ENCODE results near the gene CHRNG.

CHRNG gene

DNA sequence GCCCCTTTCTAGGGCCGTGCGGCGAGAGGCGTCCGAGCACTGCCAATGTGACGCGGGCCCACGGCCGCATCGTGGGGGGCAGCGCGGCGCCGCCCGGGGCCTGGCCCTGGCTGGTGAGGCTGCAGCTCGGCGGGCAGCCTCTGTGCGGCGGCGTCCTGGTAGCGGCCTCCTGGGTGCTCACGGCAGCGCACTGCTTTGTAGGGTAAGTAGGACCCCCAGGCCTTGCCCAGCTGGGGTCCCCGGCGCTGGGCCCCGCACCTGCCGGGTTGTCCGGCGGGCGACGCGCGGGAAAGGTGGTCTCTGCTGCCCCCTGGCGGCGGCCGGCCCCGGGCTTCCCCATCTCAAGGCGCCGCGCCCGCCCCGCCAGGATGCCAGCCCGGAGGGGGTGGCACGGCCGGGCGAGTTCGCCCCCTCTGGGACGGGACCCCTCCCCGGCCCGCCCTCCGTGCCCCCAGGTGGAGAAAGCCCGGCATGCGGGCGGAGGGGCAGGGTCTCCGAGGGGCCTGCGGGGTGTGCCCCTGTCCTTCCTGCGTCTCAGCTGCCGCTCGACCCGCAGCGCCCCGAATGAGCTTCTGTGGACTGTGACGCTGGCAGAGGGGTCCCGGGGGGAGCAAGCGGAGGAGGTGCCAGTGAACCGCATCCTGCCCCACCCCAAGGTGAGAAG is 17.4 kb upstream of the CHRNG start (continued):
- TF ChIP-seq ZNF239 (tag by site-specific recombination; IDR thresholded peaks at IDR 0.05): no peak

DNA sequence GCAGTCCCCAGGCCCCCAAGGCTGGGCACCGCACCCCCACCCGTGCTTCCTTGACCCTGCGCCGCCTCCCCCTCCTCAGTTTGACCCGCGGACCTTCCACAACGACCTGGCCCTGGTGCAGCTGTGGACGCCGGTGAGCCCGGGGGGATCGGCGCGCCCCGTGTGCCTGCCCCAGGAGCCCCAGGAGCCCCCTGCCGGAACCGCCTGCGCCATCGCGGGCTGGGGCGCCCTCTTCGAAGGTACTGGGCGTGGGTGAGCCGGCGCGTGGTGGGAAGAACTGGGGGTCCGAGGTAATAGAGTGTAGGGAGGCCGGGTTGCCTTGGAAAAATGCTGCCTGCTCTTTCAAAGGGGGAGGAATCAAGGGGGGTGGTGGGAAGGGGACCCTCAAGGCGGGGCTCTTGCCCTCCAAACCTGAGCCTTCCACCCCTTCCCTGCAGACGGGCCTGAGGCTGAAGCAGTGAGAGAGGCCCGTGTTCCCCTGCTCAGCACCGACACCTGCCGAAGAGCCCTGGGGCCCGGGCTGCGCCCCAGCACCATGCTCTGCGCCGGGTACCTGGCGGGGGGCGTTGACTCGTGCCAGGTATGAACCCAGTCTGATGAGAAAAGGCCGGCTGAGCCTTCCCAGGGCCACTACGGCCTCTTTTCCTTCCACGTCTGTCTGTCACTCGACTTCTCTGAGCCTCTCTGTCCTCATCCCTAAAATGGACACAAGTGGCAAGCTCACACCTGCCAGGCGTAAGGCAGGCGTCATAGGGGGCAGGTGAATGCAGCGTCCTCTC is 16.7 kb upstream of the CHRNG start:
- ChIA-PET POLR2A (interaction anchor here (0.6 kb wide), 1 partner anchor 788 kb away, joined by 5 read pairs; no protein-coding TSS in a partner anchor), CTCF (interaction anchor here (0.6 to 4.9 kb wide), 17 partner anchors 10 to 1464 kb away, joined by 3 to 77 read pairs (median 3); no protein-coding TSS in a partner anchor)
- no peak overlapping the region for H3K27ac ChIP-seq (ENCODE audit: extremely low read depth, low read depth, low read length)

DNA sequence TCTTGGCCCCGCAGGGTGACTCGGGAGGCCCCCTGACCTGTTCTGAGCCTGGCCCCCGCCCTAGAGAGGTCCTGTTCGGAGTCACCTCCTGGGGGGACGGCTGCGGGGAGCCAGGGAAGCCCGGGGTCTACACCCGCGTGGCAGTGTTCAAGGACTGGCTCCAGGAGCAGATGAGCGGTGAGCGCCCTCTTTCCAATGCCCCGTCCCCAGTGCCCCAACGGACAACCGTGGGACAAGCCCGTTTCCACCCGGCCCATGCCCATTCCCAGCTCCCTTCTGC is 16.1 kb upstream of the CHRNG start:
- H3K9me3 ChIP-seq (ENCODE audit: control insufficient read depth, insufficient read depth, low read depth, low read length): no peaks in the 10 kb centered on the region
- TF ChIP-seq ZNF2 (tag by site-specific recombination; IDR thresholded peaks at IDR 0.05): no peak
- no peak for TF ChIP-seq ZNF791 (tag by site-specific recombination; IDR thresholded peaks at IDR 0.05)
- no peak for TF ChIP-seq ZNF621 (tag by site-specific recombination; IDR thresholded peaks at IDR 0.05)
- TF ChIP-seq SETDB1 (IDR thresholded peaks at IDR 0.05; ENCODE audit: insufficient read length, low read length): no peak
- TF ChIP-seq, protein P1, sequence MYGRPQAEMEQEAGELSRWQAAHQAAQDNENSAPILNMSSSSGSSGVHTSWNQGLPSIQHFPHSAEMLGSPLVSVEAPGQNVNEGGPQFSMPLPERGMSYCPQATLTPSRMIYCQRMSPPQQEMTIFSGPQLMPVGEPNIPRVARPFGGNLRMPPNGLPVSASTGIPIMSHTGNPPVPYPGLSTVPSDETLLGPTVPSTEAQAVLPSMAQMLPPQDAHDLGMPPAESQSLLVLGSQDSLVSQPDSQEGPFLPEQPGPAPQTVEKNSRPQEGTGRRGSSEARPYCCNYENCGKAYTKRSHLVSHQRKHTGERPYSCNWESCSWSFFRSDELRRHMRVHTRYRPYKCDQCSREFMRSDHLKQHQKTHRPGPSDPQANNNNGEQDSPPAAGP (tag by site-specific recombination; IDR thresholded peaks at IDR 0.05): no peak
- no peak for TF ChIP-seq IKZF3 (tag by site-specific recombination; IDR thresholded peaks at IDR 0.05)
- TF ChIP-seq MZF1 (tag by site-specific recombination; IDR thresholded peaks at IDR 0.05; ENCODE audit: borderline replicate concordance): no peak
- TF ChIP-seq SALL2 (tag by site-specific recombination; IDR thresholded peaks at IDR 0.05; ENCODE audit: borderline replicate concordance): no peak
- TF ChIP-seq, protein P2, sequence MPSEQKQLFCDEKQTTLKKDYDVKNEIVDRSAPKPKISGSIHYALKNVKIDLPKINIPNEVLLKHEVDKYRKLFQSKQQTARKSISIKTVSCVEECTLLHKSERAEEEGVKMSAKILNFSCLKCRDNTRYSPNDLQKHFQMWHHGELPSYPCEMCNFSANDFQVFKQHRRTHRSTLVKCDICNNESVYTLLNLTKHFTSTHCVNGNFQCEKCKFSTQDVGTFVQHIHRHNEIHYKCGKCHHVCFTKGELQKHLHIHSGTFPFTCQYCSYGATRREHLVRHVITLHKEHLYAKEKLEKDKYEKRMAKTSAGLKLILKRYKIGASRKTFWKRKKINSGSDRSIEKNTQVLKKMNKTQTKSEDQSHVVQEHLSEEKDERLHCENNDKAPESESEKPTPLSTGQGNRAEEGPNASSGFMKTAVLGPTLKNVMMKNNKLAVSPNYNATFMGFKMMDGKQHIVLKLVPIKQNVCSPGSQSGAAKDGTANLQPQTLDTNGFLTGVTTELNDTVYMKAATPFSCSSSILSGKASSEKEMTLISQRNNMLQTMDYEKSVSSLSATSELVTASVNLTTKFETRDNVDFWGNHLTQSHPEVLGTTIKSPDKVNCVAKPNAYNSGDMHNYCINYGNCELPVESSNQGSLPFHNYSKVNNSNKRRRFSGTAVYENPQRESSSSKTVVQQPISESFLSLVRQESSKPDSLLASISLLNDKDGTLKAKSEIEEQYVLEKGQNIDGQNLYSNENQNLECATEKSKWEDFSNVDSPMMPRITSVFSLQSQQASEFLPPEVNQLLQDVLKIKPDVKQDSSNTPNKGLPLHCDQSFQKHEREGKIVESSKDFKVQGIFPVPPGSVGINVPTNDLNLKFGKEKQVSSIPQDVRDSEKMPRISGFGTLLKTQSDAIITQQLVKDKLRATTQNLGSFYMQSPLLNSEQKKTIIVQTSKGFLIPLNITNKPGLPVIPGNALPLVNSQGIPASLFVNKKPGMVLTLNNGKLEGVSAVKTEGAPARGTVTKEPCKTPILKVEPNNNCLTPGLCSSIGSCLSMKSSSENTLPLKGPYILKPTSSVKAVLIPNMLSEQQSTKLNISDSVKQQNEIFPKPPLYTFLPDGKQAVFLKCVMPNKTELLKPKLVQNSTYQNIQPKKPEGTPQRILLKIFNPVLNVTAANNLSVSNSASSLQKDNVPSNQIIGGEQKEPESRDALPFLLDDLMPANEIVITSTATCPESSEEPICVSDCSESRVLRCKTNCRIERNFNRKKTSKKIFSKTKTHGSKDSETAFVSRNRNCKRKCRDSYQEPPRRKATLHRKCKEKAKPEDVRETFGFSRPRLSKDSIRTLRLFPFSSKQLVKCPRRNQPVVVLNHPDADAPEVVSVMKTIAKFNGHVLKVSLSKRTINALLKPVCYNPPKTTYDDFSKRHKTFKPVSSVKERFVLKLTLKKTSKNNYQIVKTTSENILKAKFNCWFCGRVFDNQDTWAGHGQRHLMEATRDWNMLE (tag by site-specific recombination; conservative IDR thresholded peaks at IDR 0.05; ENCODE audit: low read depth): no peak
- TF ChIP-seq ZBTB1 (tag by site-specific recombination; IDR thresholded peaks at IDR 0.05): no peak
- TF ChIP-seq ZNF37A (tag by site-specific recombination; IDR thresholded peaks at IDR 0.05): no peak
- no peak overlapping the region; the same call in 1 of the 2 replicates for H3K27ac ChIP-seq (ENCODE audit: extremely low read depth, low read depth, low read length)
- POLR2A ChIA-PET: no interaction called here
- CTCF ChIA-PET: interaction anchor here (0.6 to 4.9 kb wide), 17 partner anchors 8 to 1465 kb away, joined by 3 to 77 read pairs (median 3); partner anchors contain the start of gene ECEL1
- no peaks in the 10 kb centered on the region for H3K36me3 ChIP-seq (ENCODE audit: control insufficient read depth in 2 of 2, insufficient read depth in 1 of 2, low read length in 2 of 2)
- H3K4me1 ChIP-seq (ENCODE audit: control insufficient read depth, insufficient read depth, low read length): no peaks in the 10 kb centered on the region; the same call in 1 of the 2 replicates
- H3K4me3 ChIP-seq (ENCODE audit: low read depth, low read length): no peak overlapping the region; the same call in none of the 2 replicates

More for the DNA sequence above, 16.7 kb upstream of the CHRNG start:
- Histone ChIP-seq H3K36me3 (ENCODE audit: control insufficient read depth in 2 of 2, insufficient read depth in 1 of 2, low read length in 2 of 2) (no peaks in the 10 kb centered on the region), H3K4me1 (ENCODE audit: control insufficient read depth, insufficient read depth, low read length) (no peaks in the 10 kb centered on the region; the same call in 1 of the 2 replicates), H3K9me3 (ENCODE audit: control insufficient read depth, insufficient read depth, low read depth, low read length) (no peaks in the 10 kb centered on the region), H3K4me3 (ENCODE audit: low read depth, low read length) (no peak overlapping the region; the same call in 1 of the 2 replicates)
- TF ChIP-seq, protein P3, sequence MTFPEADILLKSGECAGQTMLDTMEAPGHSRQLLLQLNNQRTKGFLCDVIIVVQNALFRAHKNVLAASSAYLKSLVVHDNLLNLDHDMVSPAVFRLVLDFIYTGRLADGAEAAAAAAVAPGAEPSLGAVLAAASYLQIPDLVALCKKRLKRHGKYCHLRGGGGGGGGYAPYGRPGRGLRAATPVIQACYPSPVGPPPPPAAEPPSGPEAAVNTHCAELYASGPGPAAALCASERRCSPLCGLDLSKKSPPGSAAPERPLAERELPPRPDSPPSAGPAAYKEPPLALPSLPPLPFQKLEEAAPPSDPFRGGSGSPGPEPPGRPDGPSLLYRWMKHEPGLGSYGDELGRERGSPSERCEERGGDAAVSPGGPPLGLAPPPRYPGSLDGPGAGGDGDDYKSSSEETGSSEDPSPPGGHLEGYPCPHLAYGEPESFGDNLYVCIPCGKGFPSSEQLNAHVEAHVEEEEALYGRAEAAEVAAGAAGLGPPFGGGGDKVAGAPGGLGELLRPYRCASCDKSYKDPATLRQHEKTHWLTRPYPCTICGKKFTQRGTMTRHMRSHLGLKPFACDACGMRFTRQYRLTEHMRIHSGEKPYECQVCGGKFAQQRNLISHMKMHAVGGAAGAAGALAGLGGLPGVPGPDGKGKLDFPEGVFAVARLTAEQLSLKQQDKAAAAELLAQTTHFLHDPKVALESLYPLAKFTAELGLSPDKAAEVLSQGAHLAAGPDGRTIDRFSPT (tag by site-specific recombination; IDR thresholded peaks at IDR 0.05): peak; percentile 3
- no peak for TF ChIP-seq ZNF837 (tag by site-specific recombination; IDR thresholded peaks at IDR 0.05)
